Left ventricle myocardium inferior (tissue), 1 donor: ENCODE data around the gene ZNF829. TPM values are rescaled to one million over a fixed set of nuclear protein-coding genes. Genes with fewer than 3 reads are reported as not detected.
A peak's percentile ranks its signal among the peaks of the same experiment; 100 is the strongest.

Experiments
- DNase-seq: peaks from one replicate; pipeline ENCODE4 v3.0.0-alpha.2; 2020
- H3K27ac ChIP-seq: fragments of 200-600 bp; replicated peaks from 2 replicates; pipeline ENCODE4 v1.8.0; 2021
- H3K27me3 ChIP-seq: fragments of 200-600 bp; 2 replicates; pipeline ENCODE4 v1.8.0; 2021; ENCODE audit warnings: low read depth
- H3K36me3 ChIP-seq: fragments of 200-600 bp; 2 replicates; pipeline ENCODE4 v1.8.0; 2021
- H3K4me1 ChIP-seq: fragments of 200-600 bp; 2 replicates; pipeline ENCODE4 v1.8.0; 2021
- H3K4me3 ChIP-seq: fragments of 200-600 bp; 2 replicates; pipeline ENCODE4 v1.8.0; 2021; ENCODE audit warnings: mild to moderate bottlenecking, moderate library complexity
- H3K9me3 ChIP-seq: fragments of 200-600 bp; replicated peaks from 2 replicates; pipeline ENCODE4 v1.8.0; 2021
- CTCF ChIP-seq: fragments of 200-600 bp; IDR thresholded peaks from 2 replicates; pipeline ENCODE4 v1.8.0; 2021; ENCODE audit warnings: antibody characterized with exemption, mild to moderate bottlenecking, borderline replicate concordance
- intact Hi-C: fragments of 100-400 bp; cut with micrococcal nuclease; formaldehyde crosslinking; loops from one replicate; pipeline ENCODE4 v1.11.0; 2022
- total RNA-seq: library from RNA; stranded (reverse); fragmentation: NEBNext Ultra II Directional; extraction: Animal tissue kit (Norgen Biotek cat#: 25700); gene quantifications from one replicate; pipeline ENCODE4 v1.2.1, GENCODE V29; 2021
- donor health status: DM: no; HTN: yes; CAD: no; lungs with severe emphysema.

Gene ZNF829
- total RNA-seq, 1 donor from 2014 or later: 2.3 TPM

DNA sequence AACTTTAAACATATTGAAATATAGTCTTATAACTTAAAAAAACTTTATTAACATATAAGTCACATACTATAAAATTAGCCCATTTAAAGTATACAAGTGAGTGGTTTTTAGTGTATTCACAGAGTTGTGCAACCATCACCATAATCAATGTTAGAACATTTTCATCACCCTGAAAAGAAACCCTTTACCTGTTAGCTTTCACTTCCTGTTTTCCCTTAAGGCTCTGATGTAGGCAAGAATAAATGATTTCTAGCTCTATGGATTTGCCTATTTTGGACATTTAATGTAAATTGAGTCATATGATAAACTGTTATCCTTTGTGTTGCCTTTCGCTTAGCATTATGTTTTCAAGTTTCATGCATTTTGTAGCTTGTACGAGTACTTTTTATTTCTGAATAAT lies 15.6 kb upstream of the ZNF829 start:
- H3K4me3 ChIP-seq: no peak overlapping the region
- H3K27me3 ChIP-seq: no peaks in the 10 kb centered on the region
- no peak overlapping the region for H3K27ac ChIP-seq
- no peak for TF ChIP-seq CTCF
- no peaks in the 10 kb centered on the region for H3K4me1 ChIP-seq
- peaks cover 85% of the 10 kb centered on the region for H3K9me3 ChIP-seq
- H3K36me3 ChIP-seq: peaks cover 86% of the 10 kb centered on the region
- intact Hi-C loops: no loop called here
- no peak for DNase-seq

- no peaks in the 10 kb centered on the region for H3K27me3 ChIP-seq
- TF ChIP-seq CTCF: no peak
- peaks cover 60% of the 10 kb centered on the region for H3K36me3 ChIP-seq
- peaks cover 22% of the 10 kb centered on the region for H3K9me3 ChIP-seq
- no peak overlapping the region for H3K27ac ChIP-seq
- no peak for DNase-seq
- peaks cover 28% of the 10 kb centered on the region for H3K4me1 ChIP-seq
- intact Hi-C loops: no loop called here
- H3K4me3 ChIP-seq: no peak overlapping the region
These were observed 2.0 kb upstream of the ZNF829 start for GRCh38 chr19:36918090-36918489.

- Histone ChIP-seq H3K27me3 (no peaks in the 10 kb centered on the region), H3K9me3 (peaks cover 23% of the 10 kb centered on the region), H3K36me3 (peaks cover 60% of the 10 kb centered on the region), H3K27ac (peak overlapping the region; percentile 97), H3K4me1 (peaks cover 28% of the 10 kb centered on the region), H3K4me3 (peak overlapping the region; percentile 82)
- intact Hi-C loops: no loop called here
- no peak for TF ChIP-seq CTCF
- no peak for DNase-seq
These were observed 900 bp upstream of the ZNF829 start for GRCh38 chr19:36916991-36917390.

DNA sequence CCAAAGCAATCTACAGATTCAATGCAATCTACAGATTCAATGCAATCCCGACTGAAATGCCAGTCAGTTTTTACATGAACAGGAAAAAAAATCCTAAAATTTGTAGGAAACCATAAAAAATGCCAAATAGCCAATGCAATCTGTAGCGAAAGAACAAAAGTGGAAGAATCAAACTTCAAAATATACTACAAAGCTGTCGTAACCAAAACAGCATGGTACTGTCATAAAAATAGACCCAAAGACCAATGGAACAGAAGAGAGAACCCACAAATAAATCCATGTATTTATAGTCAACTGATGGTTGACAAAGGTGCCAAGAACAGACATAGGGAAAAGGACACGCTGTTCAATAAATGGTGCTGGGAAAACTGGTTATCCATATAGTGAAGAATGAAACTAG lies 17.7 kb downstream of the ZNF829 start:
- TF ChIP-seq CTCF: no peak
- Histone ChIP-seq H3K27me3 (no peaks in the 10 kb centered on the region), H3K27ac (no peak overlapping the region), H3K36me3 (peaks cover 100% of the 10 kb centered on the region), H3K4me3 (no peak overlapping the region), H3K9me3 (peaks cover 99% of the 10 kb centered on the region), H3K4me1 (no peaks in the 10 kb centered on the region)
- no peak for DNase-seq
- intact Hi-C loops: no loop called here

- no peak for TF ChIP-seq CTCF
- Histone ChIP-seq H3K9me3 (peaks cover 100% of the 10 kb centered on the region), H3K27me3 (no peaks in the 10 kb centered on the region), H3K27ac (no peak overlapping the region), H3K36me3 (peaks cover 100% of the 10 kb centered on the region), H3K4me3 (no peak overlapping the region), H3K4me1 (no peaks in the 10 kb centered on the region)
- intact Hi-C loops: no loop called here
- no peak for DNase-seq
These were observed 21.2 kb downstream of the ZNF829 start for GRCh38 chr19:36894849-36895383.
